MM.1S (cell line): ENCODE results near the gene KIRREL2.

Experiments used
- EZH2 ChIP-seq: fragments of 300-600 bp; sonication (generic); optimal IDR thresholded peaks from 2 replicates; pipeline ENCODE3; 2017; ENCODE audit warnings: low read depth, mild to moderate bottlenecking, antibody characterized with exemption, low read length, mixed read lengths
- EZH2phosphoT487 ChIP-seq: fragments of 300-600 bp; sonication (generic); IDR thresholded peaks from 2 replicates; pipeline ENCODE4 v1.6.1; 2018; ENCODE audit warnings: antibody characterized with exemption, low read length
- TF ChIP-seq, protein P1 (sequence below): fragments of 300-600 bp; sonication (generic); IDR thresholded peaks from 2 replicates; pipeline ENCODE4 v1.5.1; 2016; ENCODE audit warnings: antibody characterized with exemption, low read length, mixed read lengths

DNA sequence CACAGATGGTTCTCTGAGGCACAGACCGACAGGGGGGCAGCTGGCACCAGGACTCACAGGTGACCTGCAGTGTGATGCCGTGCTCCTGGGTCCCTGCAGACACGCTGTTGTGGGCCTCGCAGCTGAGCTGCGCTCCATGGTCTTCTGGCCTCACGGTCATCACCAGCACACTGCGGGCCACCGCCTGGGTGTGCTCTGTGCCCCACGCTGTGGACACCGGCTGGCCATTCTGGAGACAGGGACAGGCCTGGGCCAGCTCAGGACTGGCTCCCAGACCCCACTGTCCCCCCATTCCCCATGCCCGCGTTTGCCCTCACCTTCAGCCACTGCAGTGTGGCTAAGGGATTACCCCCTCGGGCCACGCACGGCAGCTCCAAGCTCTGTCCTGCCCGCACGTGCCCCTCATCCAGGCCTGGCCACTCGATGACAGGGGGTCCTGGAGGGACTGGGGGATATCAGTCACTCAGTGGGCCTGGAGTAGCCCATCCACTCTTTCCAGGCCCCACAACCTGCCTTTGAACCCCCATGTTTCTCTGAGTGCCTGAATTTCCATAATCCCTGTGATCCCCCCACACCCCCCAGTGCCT is 7.7 kb upstream of the KIRREL2 start:
- TF ChIP-seq, protein P1, sequence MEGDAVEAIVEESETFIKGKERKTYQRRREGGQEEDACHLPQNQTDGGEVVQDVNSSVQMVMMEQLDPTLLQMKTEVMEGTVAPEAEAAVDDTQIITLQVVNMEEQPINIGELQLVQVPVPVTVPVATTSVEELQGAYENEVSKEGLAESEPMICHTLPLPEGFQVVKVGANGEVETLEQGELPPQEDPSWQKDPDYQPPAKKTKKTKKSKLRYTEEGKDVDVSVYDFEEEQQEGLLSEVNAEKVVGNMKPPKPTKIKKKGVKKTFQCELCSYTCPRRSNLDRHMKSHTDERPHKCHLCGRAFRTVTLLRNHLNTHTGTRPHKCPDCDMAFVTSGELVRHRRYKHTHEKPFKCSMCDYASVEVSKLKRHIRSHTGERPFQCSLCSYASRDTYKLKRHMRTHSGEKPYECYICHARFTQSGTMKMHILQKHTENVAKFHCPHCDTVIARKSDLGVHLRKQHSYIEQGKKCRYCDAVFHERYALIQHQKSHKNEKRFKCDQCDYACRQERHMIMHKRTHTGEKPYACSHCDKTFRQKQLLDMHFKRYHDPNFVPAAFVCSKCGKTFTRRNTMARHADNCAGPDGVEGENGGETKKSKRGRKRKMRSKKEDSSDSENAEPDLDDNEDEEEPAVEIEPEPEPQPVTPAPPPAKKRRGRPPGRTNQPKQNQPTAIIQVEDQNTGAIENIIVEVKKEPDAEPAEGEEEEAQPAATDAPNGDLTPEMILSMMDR = no peak
- TF ChIP-seq EZH2 (no peak), EZH2phosphoT487 (no peak)
